Endothelial cell of umbilical vein (primary cell): ENCODE data around the gene PARP6. TPM values are rescaled to one million over a fixed set of nuclear protein-coding genes. Genes with fewer than 3 reads are reported as not detected.

ENCODE experiments used
- BruUV-seq: library from RNA; stranded (reverse); fragments of 400-500 nt; replicated peaks from 2 replicates; lab custom pipeline; 2021; lab: Mats Ljungman, UMichigan
- CTCF ChIA-PET: fragments of 300-600, 350-600 bp; sonication (Branson Sonifier 250); formaldehyde crosslinking; loops from one replicate; lab custom pipeline; 2021; ENCODE audit warnings: antibody characterized with exemption, inconsistent platforms; lab: Charles Lee
- POLR2A ChIA-PET: fragments of 300-600, 350-600 bp; sonication (Branson Sonifier 250); formaldehyde crosslinking; loops from one replicate; lab custom pipeline; 2021; ENCODE audit warnings: antibody characterized with exemption, inconsistent platforms; lab: Charles Lee
- DNase-seq: peaks from one replicate; pipeline ENCODE4 v3.0.0-alpha.2; 2011; ENCODE audit warnings: low read depth, low spot score
- FAIRE-seq: peaks from 2 replicates; lab custom pipeline; 2011; peaks lifted over from hg19 to GRCh38; lab: Jason Lieb, UNC
- H2AFZ ChIP-seq: 2 replicates; pipeline ENCODE4 v1.6.0; 2012; ENCODE audit warnings: low read depth, low read length, control low read depth, inconsistent platforms
- H3K27ac ChIP-seq: 2 replicates; pipeline ENCODE4 v1.5.1; 2011; ENCODE audit warnings: low read depth, mild to moderate bottlenecking, control low read depth, low read length, moderate library complexity; ENCODE audit not compliant: insufficient read depth
- H3K27me3 ChIP-seq, 2 experiments: 2 replicates each; pipeline versions ENCODE4 v1.6.0 to v1.6.1; 2011; ENCODE audit warnings: low read length in 2 of 2, mixed read lengths in 1 of 2; ENCODE audit not compliant: control insufficient read depth in 2 of 2, insufficient read depth in 2 of 2
- H3K36me3 ChIP-seq, 2 experiments: 2 replicates in 1 of 2; 3 replicates in 1 of 2; pipeline ENCODE4 v1.5.1; 2011; ENCODE audit warnings: low read length in 2 of 2, mild to moderate bottlenecking in 1 of 2, moderate library complexity in 1 of 2; ENCODE audit not compliant: control insufficient read depth in 2 of 2, insufficient read depth in 2 of 2; ENCODE audit errors: extremely low read depth in 1 of 2
- H3K4me1 ChIP-seq: 3 replicates; pipeline ENCODE4 v1.5.1; 2011; ENCODE audit warnings: mild to moderate bottlenecking, low read length; ENCODE audit not compliant: control insufficient read depth, insufficient read depth; ENCODE audit errors: extremely low read depth
- H3K4me2 ChIP-seq: 2 replicates; pipeline ENCODE4 v1.6.1; 2011; ENCODE audit warnings: low read length, control low read depth, mixed read lengths; ENCODE audit not compliant: insufficient read depth
- H3K4me3 ChIP-seq, 3 experiments: fragments of 200-600 bp in 1 of 3; sonication (generic), shearing (Covaris generic) in 1 of 3; replicated peaks in 1 of 3; 2 replicates each; pipeline ENCODE4 v1.5.1; 2011 to 2016; ENCODE audit warnings: control low read depth in 3 of 3, low read length in 3 of 3, mild to moderate bottlenecking in 2 of 3, inconsistent platforms in 1 of 3, low read depth in 1 of 3, moderate library complexity in 1 of 3; ENCODE audit not compliant: insufficient read depth in 1 of 3
- H3K79me2 ChIP-seq: 2 replicates; pipeline ENCODE4 v1.6.0; 2012; ENCODE audit warnings: low read length, inconsistent platforms; ENCODE audit not compliant: control insufficient read depth, insufficient read depth
- H3K9ac ChIP-seq: replicated peaks from 2 replicates; pipeline ENCODE3; 2011; ENCODE audit warnings: low read length, control low read depth; ENCODE audit not compliant: insufficient read depth; ENCODE audit errors: extremely low read depth
- H3K9me1 ChIP-seq: replicated peaks from 3 replicates; pipeline ENCODE4 v1.6.0; 2011; ENCODE audit warnings: mild to moderate bottlenecking, low read length; ENCODE audit not compliant: control insufficient read depth, insufficient read depth; ENCODE audit errors: extremely low read depth
- H3K9me3 ChIP-seq: replicated peaks from 2 replicates; pipeline ENCODE4 v1.5.1; 2012; ENCODE audit warnings: low read length, inconsistent platforms; ENCODE audit not compliant: control insufficient read depth, insufficient read depth
- H4K20me1 ChIP-seq: replicated peaks from 2 replicates; pipeline ENCODE3; 2011; ENCODE audit warnings: mild to moderate bottlenecking, low read length; ENCODE audit not compliant: control insufficient read depth, insufficient read depth; ENCODE audit errors: extremely low read depth
- CTCF ChIP-seq, 2 donors: IDR thresholded peaks; 1 replicate in 1 of 2; 2 replicates in 1 of 2; pipeline ENCODE4 v1.5.1; 2011; ENCODE audit warnings: low read length in 2 of 2, mild to moderate bottlenecking in 2 of 2, moderate library complexity in 2 of 2, control low read depth in 1 of 2, inconsistent platforms in 1 of 2, low read depth in 1 of 2; ENCODE audit not compliant: insufficient read depth in 1 of 2; ENCODE audit errors: extremely low read depth in 1 of 2
- EZH2 ChIP-seq: IDR thresholded peaks from 2 replicates; pipeline ENCODE4 v1.6.1; 2012; ENCODE audit warnings: borderline replicate concordance, low read depth, mild to moderate bottlenecking, moderate library complexity, low read length, inconsistent platforms; ENCODE audit not compliant: severe bottlenecking
- FOS ChIP-seq: IDR thresholded peaks from 2 replicates; pipeline ENCODE4 v1.6.1; 2011; ENCODE audit warnings: mild to moderate bottlenecking, low read length, moderate library complexity, borderline replicate concordance; ENCODE audit not compliant: insufficient read depth
- GATA2 ChIP-seq: IDR thresholded peaks from 2 replicates; pipeline ENCODE4 v1.7.0; 2011; ENCODE audit warnings: low read depth, mild to moderate bottlenecking, moderate library complexity, mixed read lengths, low read length; ENCODE audit not compliant: insufficient read length, insufficient read depth
- JUN ChIP-seq: IDR thresholded peaks from 2 replicates; pipeline ENCODE4 v1.6.1; 2011; ENCODE audit warnings: borderline replicate concordance, low read depth; ENCODE audit not compliant: insufficient read length, insufficient read depth
- MAX ChIP-seq: IDR thresholded peaks from 2 replicates; pipeline ENCODE4 v1.6.1; 2011; ENCODE audit not compliant: insufficient read depth, insufficient read length
- MYC ChIP-seq: IDR thresholded peaks from one replicate; pipeline ENCODE4 v1.6.1; 2011; ENCODE audit warnings: mild to moderate bottlenecking, low read depth, low read length
- POLR2A ChIP-seq: IDR thresholded peaks from 2 replicates; pipeline ENCODE4 v1.6.1; 2012; ENCODE audit warnings: low read depth, mild to moderate bottlenecking, control low read depth, low read length
- POLR2AphosphoS5 ChIP-seq: IDR thresholded peaks from 2 replicates; pipeline ENCODE4 v1.6.1; 2012; ENCODE audit warnings: low read depth, mild to moderate bottlenecking, control low read depth, low read length, moderate library complexity; ENCODE audit not compliant: insufficient read depth
- dilution Hi-C: fragments of 300-500 bp; cut with MboI; formaldehyde crosslinking; loops from one replicate; pipeline ENCODE4 v1.15.0; 2019; ENCODE audit warnings: low sequenced_read_pairs; ENCODE audit not compliant: extremely low pct_ligation_motif_present
- intact Hi-C: fragments of 100-400 bp; cut with micrococcal nuclease; formaldehyde crosslinking; loops from one replicate; pipeline ENCODE4 v1.10.0; 2022
- polyA plus RNA-seq, 4 experiments: library from polyadenylated mRNA; depleted of rRNA in 3 of 4; stranded (reverse) in 3 of 4; unstranded in 1 of 4; fragments of >200 nt; gene quantifications; 2 replicates each; pipeline versions ENCODE4 v1.2.1 to v1.2.3, GENCODE V29; 2011 to 2012; ENCODE audit warnings: missing spikeins in 1 of 4
- total RNA-seq: library from RNA; stranded (reverse); gene quantifications from 2 replicates; pipeline ENCODE4 v1.2.3, GENCODE V29; 2021

Gene PARP6
- total and polyA plus RNA-seq, 2 donors (not counting 3 experiments of a cell fraction or from before 2014, with no cell fraction given) = 41.1 to 53.3 TPM

- DNase-seq (no peak), FAIRE-seq (no peak)
- no TSS peak for BruUV-seq
- Histone ChIP-seq H3K4me3 (no peak overlapping the region), H3K27ac (no peak overlapping the region), H3K27me3 (peaks cover 0 to 2% of the 10 kb centered on the region in 2 experiments), H3K4me2 (no peak overlapping the region), H3K9me1 (no peaks in the 10 kb centered on the region), H3K9ac (no peak overlapping the region), H3K9me3 (no peaks in the 10 kb centered on the region), H3K36me3 (no peaks in the 10 kb centered on the region), H3K79me2 (no peaks in the 10 kb centered on the region), H3K4me1 (no peaks in the 10 kb centered on the region), H2AFZ (no peak overlapping the region), H4K20me1 (no peaks in the 10 kb centered on the region)
- TF ChIP-seq POLR2AphosphoS5 (no peak), MAX (no peak), JUN (no peak), GATA2 (no peak), EZH2 (no peak), MYC (no peak), FOS (no peak), POLR2A (no peak), CTCF (IDR thresholded peaks at IDR 0.05; ENCODE audit: extremely low read depth in 1 of 2, insufficient read depth in 1 of 2, low read depth in 1 of 2, low read length in 2 of 2) (no peak)
- dilution Hi-C loops (no loop called here), intact Hi-C loops (no loop called here)
- POLR2A ChIA-PET = no interaction called here
- CTCF ChIA-PET = no interaction called here
Measured at GRCh38 chr15:72306211-72306785, 33.9 kb upstream of the PARP6 start.
